ENCODE results near the gene CDC5L.

Gene CDC5L

DNA sequence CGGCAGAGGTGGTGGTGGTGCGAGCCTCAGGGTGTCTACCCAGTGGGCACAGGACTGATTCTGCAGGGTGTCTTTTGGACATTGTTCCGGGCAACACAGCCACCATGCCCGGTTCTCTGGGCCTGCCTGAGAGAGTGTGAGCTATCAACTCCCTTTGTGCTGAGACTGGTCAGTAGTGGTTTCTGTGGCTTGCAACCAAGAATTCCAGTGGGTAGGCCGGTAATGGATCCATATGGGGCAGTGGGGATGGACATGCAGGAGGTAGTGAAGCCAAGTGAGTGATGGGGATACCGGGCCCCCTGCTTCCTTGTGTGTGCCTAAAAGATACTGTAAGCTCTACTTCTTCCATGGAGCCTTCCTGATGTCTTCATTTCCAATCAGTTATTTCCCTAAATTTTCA lies 71.0 kb downstream of the CDC5L start:
- in situ Hi-C loops (cut with MboI; ENCODE audit: low sequenced_read_pairs, unreplicated experiment), result no loop called here
- DNase-seq (ENCODE audit: low spot score), result no peak
- TF ChIP-seq CTCF (IDR thresholded peaks at IDR 0.05; ENCODE audit: borderline replicate concordance, control extremely low read depth, extremely low read depth, insufficient read depth, missing control alignments), result no peak

DNA sequence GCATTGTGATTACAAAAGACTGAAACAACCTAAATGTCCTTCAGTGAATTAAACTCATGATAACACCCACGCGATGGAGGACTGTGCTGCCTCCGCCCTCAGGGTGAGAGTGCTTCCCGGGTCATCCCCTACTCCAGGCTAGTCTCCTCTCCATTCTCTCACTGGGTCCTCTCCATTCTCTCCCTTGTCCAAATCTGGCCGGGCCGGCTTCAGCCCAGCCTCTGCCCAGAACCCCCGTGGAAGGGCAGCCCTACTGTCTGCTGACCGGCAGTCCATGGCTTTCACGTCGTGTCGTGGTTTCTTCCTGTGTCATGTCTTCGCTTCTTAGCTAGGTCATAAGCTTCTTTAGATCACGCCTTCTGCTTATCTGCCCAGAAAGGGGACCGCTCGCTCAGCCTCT lies 74.8 kb downstream of the CDC5L start:
- no peak for TF ChIP-seq CTCF (IDR thresholded peaks at IDR 0.05; ENCODE audit: borderline replicate concordance, control extremely low read depth, extremely low read depth, insufficient read depth, missing control alignments)
- in situ Hi-C loops (cut with MboI; ENCODE audit: low sequenced_read_pairs, unreplicated experiment), result no loop called here
- peak; percentile 3 for DNase-seq (ENCODE audit: low spot score)

DNA sequence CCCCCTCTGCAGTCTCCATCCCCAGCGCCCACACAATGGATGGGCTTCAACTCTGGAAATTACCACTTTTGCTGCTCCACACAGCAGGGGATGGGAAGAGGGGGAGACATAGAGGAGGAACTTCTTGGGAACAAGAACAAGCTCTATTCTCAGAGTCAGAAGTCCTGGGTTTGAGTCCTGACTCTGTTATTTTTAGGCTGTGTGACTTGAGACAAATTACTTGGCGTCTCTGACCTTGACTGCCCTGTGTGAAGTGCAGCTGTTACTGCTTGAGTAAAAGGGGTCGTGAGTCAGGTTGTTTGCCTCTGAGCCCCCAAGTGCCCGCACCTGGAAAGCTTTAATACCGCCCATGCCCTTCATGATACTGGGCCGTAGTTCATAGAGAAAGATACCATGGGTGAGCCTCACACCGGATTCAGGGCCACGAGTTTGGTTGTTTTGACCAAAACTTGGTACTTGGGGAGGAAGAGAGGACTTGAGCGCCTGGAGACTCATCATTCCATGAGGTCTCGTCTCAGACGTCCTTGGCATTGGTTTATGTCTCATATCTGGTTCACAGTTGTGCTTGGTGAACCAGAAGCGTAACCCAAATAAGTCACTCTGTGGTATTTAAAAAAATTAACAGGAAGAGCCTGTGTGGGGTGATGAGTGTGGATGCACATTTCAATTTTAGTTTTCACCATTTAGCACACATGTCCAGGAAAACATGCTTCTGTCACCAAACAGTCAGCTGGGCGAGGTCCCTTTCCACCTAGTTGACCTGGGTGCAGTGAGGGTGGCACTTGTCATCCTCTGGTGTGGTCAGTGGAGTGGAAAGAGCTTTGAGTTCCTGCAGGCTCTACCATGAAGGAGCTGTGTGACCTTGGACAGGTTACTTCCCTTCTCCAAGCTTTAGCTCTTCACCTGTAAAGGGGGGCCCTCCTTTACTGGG lies 75.6 kb downstream of the CDC5L start:
- DNase-seq (ENCODE audit: low spot score), result peak; percentile 4
- TF ChIP-seq CTCF (IDR thresholded peaks at IDR 0.05; ENCODE audit: borderline replicate concordance, control extremely low read depth, extremely low read depth, insufficient read depth, missing control alignments), result no peak
- in situ Hi-C loops (cut with MboI; ENCODE audit: low sequenced_read_pairs, unreplicated experiment), result no loop called here

GRCh38 chr6:44463728-44464450 lies 76.4 kb downstream of the CDC5L start:
- no peak for TF ChIP-seq CTCF (IDR thresholded peaks at IDR 0.05; ENCODE audit: borderline replicate concordance, control extremely low read depth, extremely low read depth, insufficient read depth, missing control alignments)
- in situ Hi-C loops (cut with MboI; ENCODE audit: low sequenced_read_pairs, unreplicated experiment), result no loop called here
- peak; percentile 3 for DNase-seq (ENCODE audit: low spot score)

- DNase-seq (ENCODE audit: low spot score), result peak; percentile 6
- in situ Hi-C loops (cut with MboI; ENCODE audit: low sequenced_read_pairs, unreplicated experiment), result no loop called here
- no peak for TF ChIP-seq CTCF (IDR thresholded peaks at IDR 0.05; ENCODE audit: borderline replicate concordance, control extremely low read depth, extremely low read depth, insufficient read depth, missing control alignments)
These were observed 77.2 kb downstream of the CDC5L start for GRCh38 chr6:44464527-44465310.

DNA sequence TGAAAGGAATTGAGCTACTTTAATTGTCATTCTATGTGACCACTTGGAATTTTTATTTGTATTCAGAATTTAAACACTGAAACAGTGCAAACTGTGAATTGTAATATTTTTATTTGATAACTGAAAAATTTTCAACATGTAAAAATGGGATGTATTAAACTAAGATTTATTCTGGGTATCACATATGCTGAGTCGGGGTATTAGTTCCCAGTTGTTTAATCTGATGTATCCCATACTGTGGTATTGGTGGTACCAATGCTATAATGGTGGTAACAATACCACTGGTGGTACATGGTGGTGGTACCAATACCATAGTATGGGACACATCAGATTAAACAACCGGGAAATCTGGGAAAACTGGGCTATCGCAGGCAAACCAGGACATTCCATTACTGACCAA lies 79.4 kb downstream of the CDC5L start:
- in situ Hi-C loops (cut with MboI; ENCODE audit: low sequenced_read_pairs, unreplicated experiment), result no loop called here
- TF ChIP-seq CTCF (IDR thresholded peaks at IDR 0.05; ENCODE audit: borderline replicate concordance, control extremely low read depth, extremely low read depth, insufficient read depth, missing control alignments), result no peak
- no peak for DNase-seq (ENCODE audit: low spot score)
